ENCODE data around the gene ASB16. TPM values are rescaled to one million over a fixed set of nuclear protein-coding genes. Genes with fewer than 3 reads are reported as not detected.

ASB16 gene
- total RNA-seq, 1 experiment from 2014 or later = not detected

DNA sequence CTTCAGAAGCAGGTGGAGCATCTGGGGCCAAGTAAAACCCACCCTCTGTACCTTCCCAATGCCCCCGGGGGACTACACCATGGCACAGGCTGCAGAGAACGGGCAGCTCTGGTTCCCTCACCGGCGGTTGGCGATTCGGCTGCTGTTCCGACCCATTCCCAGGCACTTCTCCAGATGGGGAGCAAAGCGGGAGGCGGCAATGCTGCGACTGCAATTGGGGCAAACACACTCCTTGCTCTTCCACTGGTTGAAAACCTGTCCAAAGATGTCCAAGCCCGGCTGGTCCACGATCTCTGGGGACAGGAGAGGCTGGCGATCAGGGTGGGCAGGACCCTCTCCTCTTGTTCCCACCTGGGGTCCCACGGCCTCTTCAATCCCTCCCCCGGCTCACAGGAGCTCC lies 26.6 kb downstream of the ASB16 start:
- intact Hi-C loops (cut with micrococcal nuclease) = no loop called here
- Mint-ChIP-seq H3K27ac (ENCODE audit: low read depth, unreplicated experiment) (no peak overlapping the region), H3K36me3 (ENCODE audit: insufficient read depth, unreplicated experiment) (peaks cover 59% of the 10 kb centered on the region), H3K4me3 (ENCODE audit: unreplicated experiment) (peak overlapping the region; percentile 89), H3K9me3 (ENCODE audit: unreplicated experiment) (no peaks in the 10 kb centered on the region), H3K4me1 (ENCODE audit: insufficient read depth, unreplicated experiment) (peaks cover 19% of the 10 kb centered on the region), H3K27me3 (ENCODE audit: insufficient read depth, unreplicated experiment) (no peaks in the 10 kb centered on the region)
- ChIA-PET CTCF (interaction anchor here (1.0 kb wide), 2 partner anchors 9 to 11 kb away, joined by 3 read pairs; partner anchors contain the start of gene TMUB2), POLR2A (interaction anchor here (0.6 to 6.7 kb wide), 3 partner anchors 10 to 134 kb away, joined by 3 to 65 read pairs (median 51); partner anchors contain the start of genes TMUB2 and UBTF)
- no TSS peak for BruUV-seq (replicated peaks)
- DNase-seq (ENCODE audit: unreplicated experiment) = no peak
- TF ChIP-seq, protein P1, sequence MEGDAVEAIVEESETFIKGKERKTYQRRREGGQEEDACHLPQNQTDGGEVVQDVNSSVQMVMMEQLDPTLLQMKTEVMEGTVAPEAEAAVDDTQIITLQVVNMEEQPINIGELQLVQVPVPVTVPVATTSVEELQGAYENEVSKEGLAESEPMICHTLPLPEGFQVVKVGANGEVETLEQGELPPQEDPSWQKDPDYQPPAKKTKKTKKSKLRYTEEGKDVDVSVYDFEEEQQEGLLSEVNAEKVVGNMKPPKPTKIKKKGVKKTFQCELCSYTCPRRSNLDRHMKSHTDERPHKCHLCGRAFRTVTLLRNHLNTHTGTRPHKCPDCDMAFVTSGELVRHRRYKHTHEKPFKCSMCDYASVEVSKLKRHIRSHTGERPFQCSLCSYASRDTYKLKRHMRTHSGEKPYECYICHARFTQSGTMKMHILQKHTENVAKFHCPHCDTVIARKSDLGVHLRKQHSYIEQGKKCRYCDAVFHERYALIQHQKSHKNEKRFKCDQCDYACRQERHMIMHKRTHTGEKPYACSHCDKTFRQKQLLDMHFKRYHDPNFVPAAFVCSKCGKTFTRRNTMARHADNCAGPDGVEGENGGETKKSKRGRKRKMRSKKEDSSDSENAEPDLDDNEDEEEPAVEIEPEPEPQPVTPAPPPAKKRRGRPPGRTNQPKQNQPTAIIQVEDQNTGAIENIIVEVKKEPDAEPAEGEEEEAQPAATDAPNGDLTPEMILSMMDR (IDR thresholded peaks at IDR 0.05; ENCODE audit: unreplicated experiment) = no peak

DNA sequence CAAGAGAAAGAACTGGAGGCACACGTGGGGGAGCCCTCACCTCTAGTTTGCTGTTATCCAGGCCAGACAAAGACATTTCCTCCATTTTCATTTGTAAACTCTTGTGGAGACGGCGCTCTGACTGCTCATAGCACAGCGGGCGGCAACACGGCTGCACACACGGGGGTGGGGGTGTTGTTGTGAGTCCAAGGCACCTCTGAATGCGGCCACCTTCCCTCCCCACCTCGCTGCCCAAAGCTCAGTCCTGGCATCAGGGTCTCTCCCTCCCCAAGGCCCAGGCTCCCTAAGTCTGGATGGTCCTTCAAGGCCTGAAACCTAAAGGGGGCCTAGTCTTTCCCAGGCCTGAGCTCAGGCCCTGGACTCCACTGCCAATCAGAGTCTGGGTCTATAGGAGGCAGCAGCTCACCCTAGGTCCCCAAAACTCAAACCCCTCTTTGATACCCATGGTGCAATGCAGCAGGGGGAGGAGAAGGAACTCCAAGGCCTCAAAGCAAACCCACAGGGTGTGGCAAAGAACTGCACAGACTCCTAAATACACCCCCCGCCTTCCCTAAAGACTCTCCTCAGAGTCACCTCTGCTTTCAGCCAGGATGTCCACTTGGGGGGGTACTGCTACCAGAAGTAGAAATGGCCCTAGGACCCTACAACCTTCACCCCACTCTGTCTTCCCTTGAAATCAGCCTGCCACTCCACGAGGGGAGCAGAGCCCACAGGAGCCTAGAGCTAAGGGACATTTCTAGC lies 27.6 kb downstream of the ASB16 start:
- H3K4me1 Mint-ChIP-seq (ENCODE audit: insufficient read depth, unreplicated experiment) = peaks cover 28% of the 10 kb centered on the region
- intact Hi-C loops (cut with micrococcal nuclease) = loop anchor here (1.0 kb wide), 1 partner anchor 147 kb away; the partner anchor contains the start of gene GRN
- DNase-seq (ENCODE audit: unreplicated experiment) = peak; percentile 53

GRCh38 chr17:44198721-44199552 lies 28.4 kb downstream of the ASB16 start:
- Mint-ChIP-seq H3K27me3 (ENCODE audit: insufficient read depth, unreplicated experiment) (no peaks in the 10 kb centered on the region), H3K36me3 (ENCODE audit: insufficient read depth, unreplicated experiment) (peaks cover 53% of the 10 kb centered on the region), H3K4me3 (ENCODE audit: unreplicated experiment) (peak overlapping the region; percentile 89), H3K4me1 (ENCODE audit: insufficient read depth, unreplicated experiment) (peaks cover 36% of the 10 kb centered on the region), H3K9me3 (ENCODE audit: unreplicated experiment) (no peaks in the 10 kb centered on the region), H3K27ac (ENCODE audit: low read depth, unreplicated experiment) (peak overlapping the region; percentile 81)
- intact Hi-C loops (cut with micrococcal nuclease) = loop anchor here (1.0 kb wide), 1 partner anchor 146 kb away; the partner anchor contains the start of gene GRN
- TSS peak; percentile 35 for BruUV-seq (replicated peaks)
- POLR2A ChIA-PET = interaction anchor here (0.5 to 6.7 kb wide), 11 partner anchors 8 to 126 kb away, joined by 3 to 65 read pairs (median 4); partner anchors contain the start of genes SLC25A39, TMUB2 and UBTF
- peak; percentile 43 for DNase-seq (ENCODE audit: unreplicated experiment)
- TF ChIP-seq, protein P1 (IDR thresholded peaks at IDR 0.05; ENCODE audit: unreplicated experiment) = no peak
- CTCF ChIA-PET = interaction anchor here (0.6 to 1.3 kb wide), 3 partner anchors 12 to 168 kb away, joined by 3 to 4 read pairs (median 3); partner anchors contain the start of gene TMUB2

More for the DNA sequence above, 27.6 kb downstream of the ASB16 start:
- Mint-ChIP-seq H3K27me3 (ENCODE audit: insufficient read depth, unreplicated experiment) (no peaks in the 10 kb centered on the region), H3K9me3 (ENCODE audit: unreplicated experiment) (no peaks in the 10 kb centered on the region), H3K4me3 (ENCODE audit: unreplicated experiment) (peak overlapping the region; percentile 89), H3K36me3 (ENCODE audit: insufficient read depth, unreplicated experiment) (peaks cover 59% of the 10 kb centered on the region), H3K27ac (ENCODE audit: low read depth, unreplicated experiment) (peak overlapping the region; percentile 81)
- BruUV-seq (replicated peaks) = TSS peak; percentile 27
- TF ChIP-seq, protein P1 (IDR thresholded peaks at IDR 0.05; ENCODE audit: unreplicated experiment) = peak; percentile 21
- POLR2A ChIA-PET = interaction anchor here (0.6 to 6.7 kb wide), 12 partner anchors 7 to 133 kb away, joined by 3 to 65 read pairs (median 4); partner anchors contain the start of genes SLC25A39, TMUB2 and UBTF
- CTCF ChIA-PET = interaction anchor here (0.6 to 1.3 kb wide), 6 partner anchors 10 to 169 kb away, joined by 3 to 4 read pairs (median 4); partner anchors contain the start of gene TMUB2

Measured in MCF 10A (cell line).